K562 (cell line): ENCODE measurements around the gene CPA2. TPM values are rescaled to one million over a fixed set of nuclear protein-coding genes. Genes with fewer than 3 reads are reported as not detected.
A peak's percentile ranks its signal among the peaks of the same experiment; 100 is the strongest.

Experiments used
- ATAC-seq: fragments of 200-7000 bp; cut with Tn5 transposase; 3 replicates; pipeline ENCODE4 v1.9.1; 2020; ENCODE audit warnings: moderate library complexity
- BruUV-seq: library from RNA; stranded (reverse); fragments of 400-500 nt; replicated peaks from 2 replicates; lab custom pipeline; 2021; lab: Mats Ljungman, UMichigan
- CTCF ChIA-PET: fragments of 300-600 bp; formaldehyde crosslinking; extraction: SDS; loops from one replicate; lab custom pipeline; 2021; ENCODE audit warnings: low intra/inter-chr PET ratio; lab: Yijun Ruan, JAX
- POLR2A ChIA-PET: fragments of 300-600, 350-650 bp; sonication (Branson Sonifier 250); formaldehyde crosslinking; extraction: SDS; loops from one replicate; lab custom pipeline; 2021; ENCODE audit warnings: antibody characterized with exemption, inconsistent platforms; lab: Yijun Ruan, JAX
- DNase-seq, 4 experiments: peaks; one replicate each; pipeline versions ENCODE4 v3.0.0 to v3.0.0-alpha.2; 2011 to 2018; ENCODE audit warnings: low spot score in 3 of 4, mixed read lengths in 3 of 4; ENCODE audit errors: extremely low read depth in 1 of 4
- FAIRE-seq: peaks from 2 replicates; lab custom pipeline; 2011; peaks lifted over from hg19 to GRCh38; lab: Jason Lieb, UNC
- H2AFZ ChIP-seq: 2 replicates; pipeline ENCODE4 v1.6.0; 2011; ENCODE audit warnings: low read depth, low read length, control low read depth, inconsistent platforms
- H3K27ac ChIP-seq: fragments of 200-600 bp; 3 replicates; pipeline ENCODE4 v1.8.0; 2011; ENCODE audit warnings: low read depth, mild to moderate bottlenecking, control low read depth, inconsistent platforms, low read length, moderate library complexity, mixed read lengths; ENCODE audit errors: extremely low read depth
- H3K27me3 ChIP-seq, 2 experiments: fragments of 300-600 bp in 1 of 2; 2 replicates in 1 of 2; 3 replicates in 1 of 2; pipeline versions ENCODE4 v1.6.0 to v1.8.0; 2011; ENCODE audit warnings: inconsistent platforms in 2 of 2, low read length in 2 of 2, mild to moderate bottlenecking in 1 of 2, mixed read lengths in 1 of 2, moderate library complexity in 1 of 2; ENCODE audit not compliant: control insufficient read depth in 2 of 2, insufficient read depth in 2 of 2
- H3K36me3 ChIP-seq: fragments of 300-600 bp; 3 replicates; pipeline ENCODE4 v1.8.0; 2011; ENCODE audit warnings: mild to moderate bottlenecking, low read length, inconsistent platforms; ENCODE audit not compliant: control insufficient read depth, insufficient read depth
- H3K4me1 ChIP-seq, 2 experiments: fragments of 200-600 bp in 1 of 2; replicated peaks in 1 of 2; 2 replicates in 1 of 2; 3 replicates in 1 of 2; pipeline versions ENCODE4 v1.5.1 to v1.8.0; 2011; ENCODE audit warnings: inconsistent platforms in 2 of 2, low read length in 2 of 2, mild to moderate bottlenecking in 1 of 2, mixed read lengths in 1 of 2, moderate library complexity in 1 of 2; ENCODE audit not compliant: control insufficient read depth in 2 of 2, insufficient read depth in 2 of 2
- H3K4me2 ChIP-seq: 2 replicates; pipeline ENCODE4 v1.6.1; 2011; ENCODE audit warnings: low read length, control low read depth, inconsistent platforms, mixed read lengths; ENCODE audit not compliant: insufficient read depth
- H3K4me3 ChIP-seq: fragments of 200-600 bp; sonication (generic), shearing (Covaris generic); 2 replicates; pipeline ENCODE4 v1.5.1; 2016; ENCODE audit warnings: control low read depth, inconsistent platforms
- H3K79me2 ChIP-seq: fragments of 200-600 bp; 3 replicates; pipeline ENCODE4 v1.8.0; 2011; ENCODE audit warnings: low read length, inconsistent platforms; ENCODE audit not compliant: control insufficient read depth, insufficient read depth
- H3K9ac ChIP-seq, 2 experiments: 2 replicates each; pipeline versions ENCODE4 v1.6.0 to v1.6.1; 2011; ENCODE audit warnings: low read depth in 2 of 2, low read length in 2 of 2, control low read depth in 1 of 2, inconsistent platforms in 1 of 2, mild to moderate bottlenecking in 1 of 2, mixed read lengths in 1 of 2; ENCODE audit not compliant: insufficient read depth in 1 of 2
- H3K9me1 ChIP-seq: one replicate; pipeline ENCODE4 v1.6.0; 2011; ENCODE audit warnings: inconsistent platforms, mild to moderate bottlenecking, low read length, moderate library complexity; ENCODE audit not compliant: control insufficient read depth, insufficient read depth
- H3K9me3 ChIP-seq: replicated peaks from 2 replicates; pipeline ENCODE4 v1.5.1; 2011; ENCODE audit warnings: low read depth, low read length, inconsistent platforms; ENCODE audit not compliant: control insufficient read depth, insufficient read depth
- H4K20me1 ChIP-seq: replicated peaks from 2 replicates; pipeline ENCODE4 v1.6.1; 2011; ENCODE audit warnings: low read length, inconsistent platforms, mixed read lengths; ENCODE audit not compliant: control insufficient read depth, insufficient read depth
- CEBPG ChIP-seq, 3 experiments: fragments of 200-800 bp in 1 of 3; sonication (Bioruptor generic) in 1 of 3; sonication (generic) in 1 of 3; formaldehyde crosslinking in 1 of 3; IDR thresholded peaks in 2 of 3; conservative IDR thresholded peaks in 1 of 3; 2 replicates each; pipeline versions ENCODE4 v1.6.1 to v1.8.0; 2016 to 2022; ENCODE audit warnings: missing compliant biosample characterization in 2 of 3, missing genetic modification characterization in 2 of 3, mild to moderate bottlenecking in 1 of 3, missing genetic modification reagents in 1 of 3
- DACH1 ChIP-seq: fragments of 450-650 bp; IDR thresholded peaks from 2 replicates; pipeline ENCODE4 v1.6.1; 2018; ENCODE audit not compliant: partially characterized antibody
- ZBTB34 ChIP-seq: fragments of 250-450 bp; sonication (Bioruptor Pico); IDR thresholded peaks from 2 replicates; pipeline ENCODE4 v1.8.0; 2021; ENCODE audit warnings: mild to moderate bottlenecking, moderate library complexity
- WGBS: fragments of 100-300 bp; shearing (Covaris generic); methylation state at CpG from one replicate; pipeline ENCODE4 v1.1.6; 2016; ENCODE audit warnings: low coverage, mixed read lengths; ENCODE audit not compliant: insufficient coverage; ENCODE audit errors: missing lambda C conversion rate; 5-methylcytosine and 5-hydroxymethylcytosine counted together
- in situ Hi-C: fragments of 300-500 bp; cut with MboI; formaldehyde crosslinking; loops from 4 replicates; pipeline ENCODE4 v1.15.0; 2018; ENCODE audit warnings: inconsistent platforms, mixed read lengths
- intact Hi-C: fragments of 100-400 bp; cut with micrococcal nuclease; formaldehyde crosslinking; loops from 2 replicates; pipeline ENCODE4 v1.14.2; 2022
- polyA plus RNA-seq, 8 experiments: library from polyadenylated mRNA; depleted of rRNA in 4 of 8; stranded (reverse) in 5 of 8; unstranded in 3 of 8; fragments of >200 nt; fragmentation: Nextera tagmentation in 2 of 8; fragmentation: Illumina TruSeq in 1 of 8; extraction: Ambion mirVana in 2 of 8; extraction: Trizol in 1 of 8; gene quantifications; 2 replicates each; pipeline versions ENCODE4 v1.2.1 to v1.2.3, GENCODE V29; 2011 to 2014; ENCODE audit warnings: inconsistent platforms in 1 of 8, missing spikeins in 1 of 8
- total RNA-seq, 7 experiments: library from RNA; depleted of rRNA in 6 of 7; stranded (reverse); fragments of >200 nt in 6 of 7; fragmentation: Illumina TruSeq in 2 of 7; extraction: Trizol in 2 of 7; gene quantifications; 2 replicates each; pipeline versions ENCODE4 v1.2.1 to v1.2.3, GENCODE V29; 2011 to 2021; ENCODE audit warnings: low replicate concordance in 1 of 7

Gene CPA2
- total and polyA plus RNA-seq, 9 of the 15 experiments (the other 6 are each of a cell fraction or from before 2014, with no cell fraction given) = 0.04 to 0.84 (median 0.09) TPM; not detected in 4

GRCh38 chr7:130332259-130333053, 65.8 kb downstream of the CPA2 start:
- intact Hi-C loops = no loop called here
- in situ Hi-C loops = no loop called here
- H3K27ac ChIP-seq = no peak overlapping the region
- H3K4me1 ChIP-seq = no peaks in the 10 kb centered on the region
- ATAC-seq = no peak
- H3K4me3 ChIP-seq = no peak overlapping the region
- H3K9me3 ChIP-seq = no peaks in the 10 kb centered on the region
- 0 out of 2 replicates have a peak, but pooled peaks have one; percentile 14 for TF ChIP-seq CEBPG (CRISPR knock-in tag; IDR thresholded peaks at IDR 0.05)
- TF ChIP-seq CEBPG (tag; conservative IDR thresholded peaks at IDR 0.05 in 1 of 2, IDR thresholded peaks at IDR 0.05 in 1 of 2) = peak; percentile 43 to 71; a peak in 3 of 4 replicates
- TF ChIP-seq ZBTB34 (CRISPR knock-in tag) = no peak
- TF ChIP-seq DACH1 = peak; percentile 79
- no peaks in the 10 kb centered on the region for H3K9me1 ChIP-seq
- ChIA-PET CTCF (no interaction called here), POLR2A (interaction anchor here (0.9 to 1.6 kb wide), 2 partner anchors 9 to 60 kb away, joined by 3 read pairs; no protein-coding TSS in a partner anchor)
- DNase-seq = no peak
- BruUV-seq = no TSS peak
- no peaks in the 10 kb centered on the region for H3K79me2 ChIP-seq
- H2AFZ ChIP-seq = no peak overlapping the region
- H3K4me2 ChIP-seq = no peak overlapping the region
- no peak for FAIRE-seq
- peaks cover 18 to 41% of the 10 kb centered on the region in 2 experiments; a peak in 4 of 5 replicates for H3K27me3 ChIP-seq
- no peaks in the 10 kb centered on the region for H3K36me3 ChIP-seq
- no peak overlapping the region for H3K9ac ChIP-seq
- 12% methylated on average over 4 of the region's 4 CpGs for WGBS
- no peaks in the 10 kb centered on the region for H4K20me1 ChIP-seq
